ENCODE measurements around the gene OXNAD1.

Gene OXNAD1

GRCh38 chr3:16236856-16237393, 28.1 kb upstream of the OXNAD1 start:
- TF ChIP-seq CTCF (IDR thresholded peaks at IDR 0.05; ENCODE audit: borderline replicate concordance, control extremely low read depth, extremely low read depth, insufficient read depth, missing control alignments): no peak
- DNase-seq (ENCODE audit: low spot score): no peak
- in situ Hi-C loops (cut with MboI; ENCODE audit: low sequenced_read_pairs, unreplicated experiment): no loop called here

GRCh38 chr3:16239086-16239770, 25.8 kb upstream of the OXNAD1 start:
- DNase-seq (ENCODE audit: low spot score): no peak
- TF ChIP-seq CTCF (IDR thresholded peaks at IDR 0.05; ENCODE audit: borderline replicate concordance, control extremely low read depth, extremely low read depth, insufficient read depth, missing control alignments): no peak
- in situ Hi-C loops (cut with MboI; ENCODE audit: low sequenced_read_pairs, unreplicated experiment): no loop called here

GRCh38 chr3:16239780-16240179, 25.2 kb upstream of the OXNAD1 start:
- in situ Hi-C loops (cut with MboI; ENCODE audit: low sequenced_read_pairs, unreplicated experiment): loop anchor here (10.0 kb wide), 1 partner anchor 195 kb away; no protein-coding TSS in a partner anchor
- no peak for TF ChIP-seq CTCF (IDR thresholded peaks at IDR 0.05; ENCODE audit: borderline replicate concordance, control extremely low read depth, extremely low read depth, insufficient read depth, missing control alignments)
- DNase-seq (ENCODE audit: low spot score): no peak

GRCh38 chr3:16240229-16241023, 24.6 kb upstream of the OXNAD1 start:
- in situ Hi-C loops (cut with MboI; ENCODE audit: low sequenced_read_pairs, unreplicated experiment): loop anchor here (10.0 kb wide), 1 partner anchor 196 kb away; no protein-coding TSS in a partner anchor
- no peak for TF ChIP-seq CTCF (IDR thresholded peaks at IDR 0.05; ENCODE audit: borderline replicate concordance, control extremely low read depth, extremely low read depth, insufficient read depth, missing control alignments)
- no peak for DNase-seq (ENCODE audit: low spot score)

GRCh38 chr3:16241225-16241624, 23.8 kb upstream of the OXNAD1 start:
- no peak for TF ChIP-seq CTCF (IDR thresholded peaks at IDR 0.05; ENCODE audit: borderline replicate concordance, control extremely low read depth, extremely low read depth, insufficient read depth, missing control alignments)
- DNase-seq (ENCODE audit: low spot score): no peak
- in situ Hi-C loops (cut with MboI; ENCODE audit: low sequenced_read_pairs, unreplicated experiment): loop anchor here (10.0 kb wide), 1 partner anchor 196 kb away; no protein-coding TSS in a partner anchor

- in situ Hi-C loops (cut with MboI; ENCODE audit: low sequenced_read_pairs, unreplicated experiment): loop anchor here (10.0 kb wide), 1 partner anchor 197 kb away; no protein-coding TSS in a partner anchor
- TF ChIP-seq CTCF (IDR thresholded peaks at IDR 0.05; ENCODE audit: borderline replicate concordance, control extremely low read depth, extremely low read depth, insufficient read depth, missing control alignments): no peak
- DNase-seq (ENCODE audit: low spot score): no peak
Measured at GRCh38 chr3:16242177-16242576, 22.8 kb upstream of the OXNAD1 start.

Measured in GM13976 (cell line).